ENCODE measurements around the gene KCNK7. TPM values are rescaled to one million over a fixed set of nuclear protein-coding genes. Genes with fewer than 3 reads are reported as not detected.
A peak's percentile ranks its signal among the peaks of the same experiment; 100 is the strongest.

Gene KCNK7
- total and polyA plus RNA-seq, 4 donors: 0.20 to 0.90 (median 0.60) TPM

- 96% methylated on average over 14 of the region's 14 CpGs for WGBS (ENCODE audit: insufficient coverage)
Observed at GRCh38 chr11:65618763-65619162, 23.2 kb upstream of the KCNK7 start.

GRCh38 chr11:65617990-65618751 lies 22.6 kb upstream of the KCNK7 start:
- 96% methylated on average over 33 of the region's 33 CpGs for WGBS (ENCODE audit: insufficient coverage)
- H3K36me3 ChIP-seq (ENCODE audit: control insufficient read depth, insufficient read depth, low read length): peaks cover 65% of the 10 kb centered on the region
- no peak for DNase-seq (ENCODE audit: low read depth in 4 of 6, low spot score in 6 of 6)
- no peaks in the 10 kb centered on the region for H3K9me3 ChIP-seq (ENCODE audit: control insufficient read depth, insufficient read depth, low read length)
- no peak overlapping the region for H3K4me3 ChIP-seq (ENCODE audit: low read depth, low read length)
- no peak overlapping the region for H3K27ac ChIP-seq (ENCODE audit: low read depth, low read length)
- no peaks in the 10 kb centered on the region for H3K27me3 ChIP-seq (ENCODE audit: control insufficient read depth, insufficient read depth, low read length)
- H3K4me1 ChIP-seq (ENCODE audit: control insufficient read depth, insufficient read depth, low read length): peaks cover 33% of the 10 kb centered on the region

More at GRCh38 chr11:65618763-65619162, 23.2 kb upstream of the KCNK7 start:
- Histone ChIP-seq H3K27ac (ENCODE audit: low read depth, low read length) (no peak overlapping the region), H3K27me3 (ENCODE audit: control insufficient read depth, insufficient read depth, low read length) (no peaks in the 10 kb centered on the region), H3K9me3 (ENCODE audit: control insufficient read depth, insufficient read depth, low read length) (no peaks in the 10 kb centered on the region), H3K36me3 (ENCODE audit: control insufficient read depth, insufficient read depth, low read length) (peaks cover 69% of the 10 kb centered on the region), H3K4me3 (ENCODE audit: low read depth, low read length) (no peak overlapping the region), H3K4me1 (ENCODE audit: control insufficient read depth, insufficient read depth, low read length) (peaks cover 27% of the 10 kb centered on the region)
- DNase-seq (ENCODE audit: low read depth in 4 of 6, low spot score in 6 of 6): no peak

- no peaks in the 10 kb centered on the region for H3K27me3 ChIP-seq (ENCODE audit: control insufficient read depth, insufficient read depth, low read length)
- H3K9me3 ChIP-seq (ENCODE audit: control insufficient read depth, insufficient read depth, low read length): no peaks in the 10 kb centered on the region
- DNase-seq (ENCODE audit: low read depth in 4 of 6, low spot score in 6 of 6): no peak
- H3K4me1 ChIP-seq (ENCODE audit: control insufficient read depth, insufficient read depth, low read length): peaks cover 42% of the 10 kb centered on the region
- 90% methylated on average over 17 of the region's 17 CpGs for WGBS (ENCODE audit: insufficient coverage)
- no peak overlapping the region for H3K4me3 ChIP-seq (ENCODE audit: low read depth, low read length)
- peaks cover 67% of the 10 kb centered on the region for H3K36me3 ChIP-seq (ENCODE audit: control insufficient read depth, insufficient read depth, low read length)
- no peak overlapping the region for H3K27ac ChIP-seq (ENCODE audit: low read depth, low read length)
Observed at GRCh38 chr11:65617136-65617850, 21.7 kb upstream of the KCNK7 start.

GRCh38 chr11:65616575-65617001 lies 21.0 kb upstream of the KCNK7 start:
- H3K36me3 ChIP-seq (ENCODE audit: control insufficient read depth, insufficient read depth, low read length): peaks cover 67% of the 10 kb centered on the region
- H3K27me3 ChIP-seq (ENCODE audit: control insufficient read depth, insufficient read depth, low read length): no peaks in the 10 kb centered on the region
- 81% methylated on average over 8 of the region's 10 CpGs for WGBS (ENCODE audit: insufficient coverage)
- H3K9me3 ChIP-seq (ENCODE audit: control insufficient read depth, insufficient read depth, low read length): no peaks in the 10 kb centered on the region
- peaks cover 49% of the 10 kb centered on the region for H3K4me1 ChIP-seq (ENCODE audit: control insufficient read depth, insufficient read depth, low read length)
- peak overlapping the region; percentile 85 for H3K4me3 ChIP-seq (ENCODE audit: low read depth, low read length)
- no peak overlapping the region for H3K27ac ChIP-seq (ENCODE audit: low read depth, low read length)
- DNase-seq (ENCODE audit: low read depth in 4 of 6, low spot score in 6 of 6): no peak

- peaks cover 67% of the 10 kb centered on the region for H3K36me3 ChIP-seq (ENCODE audit: control insufficient read depth, insufficient read depth, low read length)
- peak overlapping the region; percentile 85 for H3K4me3 ChIP-seq (ENCODE audit: low read depth, low read length)
- H3K27me3 ChIP-seq (ENCODE audit: control insufficient read depth, insufficient read depth, low read length): no peaks in the 10 kb centered on the region
- peaks cover 54% of the 10 kb centered on the region for H3K4me1 ChIP-seq (ENCODE audit: control insufficient read depth, insufficient read depth, low read length)
- 0% methylated on average over 42 of the region's 50 CpGs for WGBS (ENCODE audit: insufficient coverage)
- H3K27ac ChIP-seq (ENCODE audit: low read depth, low read length): peak overlapping the region; percentile 74
- H3K9me3 ChIP-seq (ENCODE audit: control insufficient read depth, insufficient read depth, low read length): no peaks in the 10 kb centered on the region
- DNase-seq (ENCODE audit: low read depth in 4 of 6, low spot score in 6 of 6): no peak
Observed at GRCh38 chr11:65615950-65616574, 20.5 kb upstream of the KCNK7 start.

- peak within 1 kb of the TSS; percentile 85 for H3K4me3 ChIP-seq (ENCODE audit: low read depth, low read length)
- WGBS (ENCODE audit: insufficient coverage): under 1% methylated on average over 55 of the region's 55 CpGs
- peaks cover 61% of the 10 kb centered on the region for H3K4me1 ChIP-seq (ENCODE audit: control insufficient read depth, insufficient read depth, low read length)
- no peaks in the 10 kb centered on the region for H3K27me3 ChIP-seq (ENCODE audit: control insufficient read depth, insufficient read depth, low read length)
- DNase-seq (ENCODE audit: low read depth in 4 of 6, low spot score in 6 of 6): peak; percentile 100
- peak within 1 kb of the TSS; percentile 92 for H3K27ac ChIP-seq (ENCODE audit: low read depth, low read length)
- H3K9me3 ChIP-seq (ENCODE audit: control insufficient read depth, insufficient read depth, low read length): no peaks in the 10 kb centered on the region
- peaks cover 64% of the 10 kb centered on the region for H3K36me3 ChIP-seq (ENCODE audit: control insufficient read depth, insufficient read depth, low read length)
Observed at GRCh38 chr11:65615229-65615949, 19.8 kb upstream of the KCNK7 start, which contains the start of gene PCNX3. PCNX3 (plus strand) TSS chr11:65615776; CDS start chr11:65616312, 536 bp downstream.

- H3K9me3 ChIP-seq (ENCODE audit: control insufficient read depth, insufficient read depth, low read length): no peaks in the 10 kb centered on the region
- peak overlapping the region; percentile 92 for H3K27ac ChIP-seq (ENCODE audit: low read depth, low read length)
- no peaks in the 10 kb centered on the region for H3K27me3 ChIP-seq (ENCODE audit: control insufficient read depth, insufficient read depth, low read length)
- peaks cover 56% of the 10 kb centered on the region for H3K36me3 ChIP-seq (ENCODE audit: control insufficient read depth, insufficient read depth, low read length)
- no peak for DNase-seq (ENCODE audit: low read depth in 4 of 6, low spot score in 6 of 6)
- H3K4me1 ChIP-seq (ENCODE audit: control insufficient read depth, insufficient read depth, low read length): peaks cover 73% of the 10 kb centered on the region
- H3K4me3 ChIP-seq (ENCODE audit: low read depth, low read length): peak overlapping the region; percentile 85
- WGBS (ENCODE audit: insufficient coverage): 44% methylated on average over 37 of the region's 43 CpGs
Observed at GRCh38 chr11:65613091-65613928, 17.7 kb upstream of the KCNK7 start.

- Histone ChIP-seq H3K36me3 (ENCODE audit: control insufficient read depth, insufficient read depth, low read length) (peaks cover 56% of the 10 kb centered on the region), H3K4me1 (ENCODE audit: control insufficient read depth, insufficient read depth, low read length) (peaks cover 80% of the 10 kb centered on the region), H3K4me3 (ENCODE audit: low read depth, low read length) (peak overlapping the region; percentile 85), H3K27ac (ENCODE audit: low read depth, low read length) (peak overlapping the region; percentile 92), H3K27me3 (ENCODE audit: control insufficient read depth, insufficient read depth, low read length) (no peaks in the 10 kb centered on the region), H3K9me3 (ENCODE audit: control insufficient read depth, insufficient read depth, low read length) (no peaks in the 10 kb centered on the region)
- DNase-seq (ENCODE audit: low read depth in 4 of 6, low spot score in 6 of 6): no peak
- 70% methylated on average over 7 of the region's 7 CpGs for WGBS (ENCODE audit: insufficient coverage)
Observed at GRCh38 chr11:65612691-65613090, 17.1 kb upstream of the KCNK7 start.

All from spinal cord (tissue), 10 donors.